NCI-H2196 (cell line): Measurements from ENCODE around the gene FAM3B.
A peak's percentile ranks its signal among the peaks of the same experiment; 100 is the strongest.

Experiments used
- DNase-seq: peaks from one replicate; lab custom pipeline; 2025; ENCODE audit not compliant: unreplicated experiment; lab: John Stamatoyannopoulos, UW

FAM3B gene

DNA sequence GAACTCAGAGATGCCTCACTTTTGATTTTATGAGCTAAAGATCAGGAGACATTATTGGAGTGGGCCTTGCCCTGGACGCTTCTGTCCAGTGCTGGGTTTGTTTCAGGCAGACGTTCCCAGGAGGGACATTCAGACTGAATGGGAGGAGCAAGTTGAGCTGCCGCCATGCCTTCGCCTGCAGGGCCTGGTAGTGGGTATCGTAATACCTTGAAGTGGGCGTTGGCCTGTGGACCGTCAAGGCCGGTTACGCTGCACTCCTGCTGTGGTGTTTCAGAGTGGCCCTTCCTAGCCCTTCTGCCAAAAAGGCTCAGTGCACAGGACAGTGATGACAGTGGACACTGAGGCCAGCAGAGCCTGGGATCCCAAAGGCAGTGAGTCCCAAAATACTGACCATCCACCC is 1.6 kb downstream of the FAM3B start:
- peak; percentile 47 for DNase-seq

DNA sequence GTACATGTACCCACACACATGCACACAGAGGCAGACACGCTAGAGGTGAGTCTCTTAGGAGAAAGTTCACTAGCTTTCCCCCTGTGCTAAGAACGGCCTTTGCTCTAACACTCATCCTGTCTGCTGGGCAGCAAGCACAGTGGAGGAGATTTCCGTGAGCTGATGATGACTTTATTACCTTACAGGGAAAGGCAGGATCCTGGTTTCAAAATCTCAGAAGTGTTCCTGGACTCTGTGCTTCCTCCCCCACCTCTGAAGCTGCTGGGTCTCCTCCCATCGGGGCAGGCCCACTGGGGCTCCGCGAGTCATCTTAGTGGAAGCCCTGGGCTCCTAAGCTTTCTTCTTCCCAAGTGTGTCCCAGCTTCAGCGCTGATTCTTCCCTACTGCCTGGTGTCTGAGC is 2.7 kb downstream of the FAM3B start:
- DNase-seq = no peak

DNA sequence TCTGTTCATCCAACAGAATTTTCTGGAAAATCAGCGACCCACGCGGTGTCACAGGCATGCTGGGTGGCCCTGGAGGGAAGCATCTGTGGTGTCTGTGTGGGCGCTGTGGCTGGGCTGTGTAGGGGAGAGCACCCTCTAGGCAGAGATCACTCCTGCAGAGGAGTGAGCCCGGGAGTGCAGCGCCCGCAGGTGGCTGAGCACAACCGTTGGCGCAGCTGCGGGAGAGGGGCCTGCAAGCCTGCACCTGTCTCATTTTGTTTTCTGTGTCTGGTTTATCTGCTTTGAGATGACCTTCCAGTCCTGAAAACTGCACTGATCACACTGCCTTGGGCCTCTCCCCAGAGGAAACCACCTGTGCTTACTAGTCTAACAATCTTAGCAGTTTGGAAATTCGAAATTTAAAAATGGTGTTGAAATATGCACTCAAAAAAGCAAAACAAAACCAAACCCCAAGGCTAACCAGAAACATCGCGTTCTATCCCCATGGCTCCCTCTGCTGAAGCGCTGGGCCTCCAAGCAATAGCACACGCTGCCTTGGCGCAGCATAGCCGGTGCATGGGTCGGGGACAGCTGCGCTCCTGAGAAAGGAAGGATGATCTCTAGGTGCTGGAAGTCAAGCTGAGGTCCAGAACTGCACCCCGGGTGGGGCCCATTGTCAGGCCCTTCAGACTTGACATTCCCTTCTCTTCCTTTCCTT is 4.8 kb downstream of the FAM3B start:
- DNase-seq = peak; percentile 66

DNA sequence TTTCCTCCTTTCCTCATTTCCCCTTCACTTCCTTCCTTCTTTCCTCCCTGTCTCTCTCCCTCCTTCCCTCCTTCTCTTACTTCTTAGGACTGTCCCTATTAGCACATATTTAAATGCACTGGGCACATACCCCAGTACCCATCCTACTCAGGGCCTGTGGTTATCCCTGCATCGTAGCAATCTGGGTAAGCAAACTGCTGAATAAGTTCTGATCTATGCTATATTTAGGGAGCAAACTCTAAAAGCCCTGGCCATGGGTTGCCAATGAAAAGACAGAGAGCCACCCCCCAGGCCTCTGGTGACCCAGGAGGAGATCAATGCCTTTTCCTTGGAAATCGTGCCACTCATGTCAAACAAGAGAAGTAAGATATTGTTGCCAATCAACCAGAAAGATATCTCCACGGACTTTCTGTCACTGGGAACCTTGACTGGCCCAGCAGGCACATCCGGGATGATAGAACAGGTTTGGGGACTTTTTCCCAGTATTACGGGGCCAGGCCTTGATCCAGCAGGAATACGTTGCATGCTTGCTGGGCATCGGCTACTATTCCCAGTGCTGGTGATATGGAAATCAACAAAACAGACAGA is 5.4 kb downstream of the FAM3B start:
- DNase-seq = no peak

DNA sequence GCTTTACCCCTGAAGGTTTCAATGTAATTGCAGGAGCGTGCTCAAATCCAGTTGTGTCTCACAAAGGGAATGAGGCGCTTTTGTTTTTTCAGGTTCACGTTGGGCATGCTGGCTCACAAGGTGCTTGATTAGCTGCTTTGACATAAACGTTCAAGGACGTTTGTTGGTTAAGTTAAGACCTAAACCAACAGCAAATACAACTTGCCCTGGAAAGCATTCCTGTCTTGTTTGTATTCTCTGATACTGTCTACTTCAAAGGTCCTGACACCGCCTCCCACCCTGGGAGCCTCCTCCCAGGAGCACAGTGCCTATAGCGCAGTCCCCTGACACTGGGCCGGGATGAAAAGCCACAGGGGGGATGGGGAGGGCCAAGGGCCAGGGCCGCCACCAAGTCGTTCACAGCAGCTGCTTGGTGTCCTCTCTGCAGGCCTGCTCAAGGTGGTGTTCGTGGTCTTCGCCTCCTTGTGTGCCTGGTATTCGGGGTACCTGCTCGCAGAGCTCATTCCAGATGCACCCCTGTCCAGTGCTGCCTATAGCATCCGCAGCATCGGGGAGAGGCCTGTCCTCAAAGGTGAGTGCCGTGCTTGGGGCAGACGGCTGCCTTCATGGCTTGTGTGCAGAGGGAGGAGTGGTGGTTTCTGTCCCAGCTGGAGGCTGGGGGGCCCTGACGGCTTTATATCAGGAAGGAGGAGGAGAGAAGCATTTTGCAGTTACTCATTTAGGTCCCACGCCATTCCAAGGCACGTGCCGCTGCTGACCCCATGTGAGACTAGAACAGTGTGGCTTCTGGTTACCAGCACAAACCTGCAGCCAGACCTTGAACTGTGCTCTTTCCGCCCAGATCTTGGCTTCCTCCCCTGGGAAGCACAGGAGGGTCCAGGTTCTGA is 6.1 kb downstream of the FAM3B start:
- no peak for DNase-seq

DNA sequence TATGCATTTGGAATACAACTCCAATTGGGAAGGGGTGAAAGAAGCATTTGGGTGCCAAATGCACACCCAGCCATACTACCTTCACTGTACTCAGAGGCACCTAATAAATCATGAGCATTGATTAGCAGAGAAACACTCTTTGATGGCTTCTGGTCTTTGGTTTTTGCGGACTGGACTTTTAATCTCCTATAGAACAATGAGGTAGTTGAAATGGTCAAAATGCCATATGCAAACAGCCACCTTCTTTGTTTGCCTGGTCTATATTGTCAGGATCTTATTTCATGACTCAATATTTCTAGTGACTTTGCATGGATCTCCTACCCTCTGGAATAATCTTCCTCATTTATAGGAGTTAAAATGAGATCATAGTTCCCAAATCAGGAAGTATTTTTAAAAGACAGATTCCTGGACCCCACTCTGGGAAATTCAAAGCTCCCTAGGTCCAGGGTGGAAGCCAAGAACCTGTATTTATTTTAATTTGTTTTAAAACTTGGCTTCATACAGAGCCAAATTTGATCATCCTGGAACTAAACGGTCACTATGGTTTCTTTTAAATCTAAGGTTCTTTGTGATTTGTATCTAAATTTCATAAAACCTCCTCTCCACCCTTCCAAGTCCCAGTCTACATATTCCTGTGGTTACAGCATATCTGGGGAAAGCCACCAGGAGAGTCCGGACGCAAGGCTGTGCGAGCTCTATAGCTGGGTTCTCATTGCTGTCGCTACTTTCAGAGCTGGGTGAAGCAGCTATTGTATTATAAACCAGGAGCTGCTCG is 8.7 kb downstream of the FAM3B start:
- DNase-seq = no peak

DNA sequence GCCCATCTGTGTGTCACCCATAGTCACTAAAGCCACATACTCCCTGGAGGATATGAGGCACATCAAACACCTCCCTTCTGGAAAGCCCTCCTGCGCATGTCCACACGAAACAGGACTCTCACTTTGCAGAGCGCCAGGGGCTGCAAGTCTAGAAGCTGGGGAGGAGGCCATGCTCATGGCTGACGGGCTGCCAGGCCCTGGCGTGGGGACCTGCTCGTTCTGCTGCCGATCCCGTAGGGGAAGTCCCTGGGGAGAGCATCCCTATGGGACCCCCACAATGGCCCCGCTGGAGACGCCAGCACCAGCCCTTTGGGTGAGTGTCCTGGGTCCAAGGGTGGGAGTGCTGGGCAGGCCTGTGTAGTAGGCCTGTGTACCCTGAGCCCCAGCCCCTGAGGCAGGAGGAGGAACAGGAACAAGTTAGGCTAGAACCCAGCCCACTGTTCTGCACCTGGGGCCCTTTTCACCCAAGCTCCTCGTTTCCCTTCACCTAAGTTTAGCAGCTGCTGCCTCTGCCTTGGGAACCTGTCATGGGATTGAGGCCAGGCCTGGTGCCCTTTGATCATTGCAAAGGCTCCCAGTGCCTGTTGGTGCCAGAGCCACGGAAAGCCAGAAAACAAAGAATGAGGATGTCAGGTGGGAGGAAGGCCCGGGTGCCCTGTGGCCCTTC is 9.9 kb downstream of the FAM3B start:
- DNase-seq = peak; percentile 52

DNA sequence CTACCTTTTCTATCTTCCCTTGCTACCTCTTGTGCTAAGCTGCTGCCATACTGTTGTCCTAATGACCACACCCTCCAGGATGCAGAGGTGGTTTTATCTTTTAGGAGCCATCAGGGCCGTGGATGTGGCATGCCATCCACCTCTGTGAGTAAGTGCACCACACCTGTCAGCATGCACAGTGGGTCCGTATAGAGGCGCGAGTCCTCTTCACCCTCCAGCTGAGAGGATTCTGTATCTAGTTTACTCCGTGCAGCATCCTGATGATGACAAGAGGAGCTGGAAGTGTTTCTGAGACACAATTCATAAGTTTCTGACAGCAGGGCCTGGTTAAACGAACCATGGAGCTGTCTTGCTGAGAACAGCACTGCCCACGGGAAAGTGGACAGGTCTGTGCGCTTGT is 11.2 kb downstream of the FAM3B start:
- DNase-seq = no peak

DNA sequence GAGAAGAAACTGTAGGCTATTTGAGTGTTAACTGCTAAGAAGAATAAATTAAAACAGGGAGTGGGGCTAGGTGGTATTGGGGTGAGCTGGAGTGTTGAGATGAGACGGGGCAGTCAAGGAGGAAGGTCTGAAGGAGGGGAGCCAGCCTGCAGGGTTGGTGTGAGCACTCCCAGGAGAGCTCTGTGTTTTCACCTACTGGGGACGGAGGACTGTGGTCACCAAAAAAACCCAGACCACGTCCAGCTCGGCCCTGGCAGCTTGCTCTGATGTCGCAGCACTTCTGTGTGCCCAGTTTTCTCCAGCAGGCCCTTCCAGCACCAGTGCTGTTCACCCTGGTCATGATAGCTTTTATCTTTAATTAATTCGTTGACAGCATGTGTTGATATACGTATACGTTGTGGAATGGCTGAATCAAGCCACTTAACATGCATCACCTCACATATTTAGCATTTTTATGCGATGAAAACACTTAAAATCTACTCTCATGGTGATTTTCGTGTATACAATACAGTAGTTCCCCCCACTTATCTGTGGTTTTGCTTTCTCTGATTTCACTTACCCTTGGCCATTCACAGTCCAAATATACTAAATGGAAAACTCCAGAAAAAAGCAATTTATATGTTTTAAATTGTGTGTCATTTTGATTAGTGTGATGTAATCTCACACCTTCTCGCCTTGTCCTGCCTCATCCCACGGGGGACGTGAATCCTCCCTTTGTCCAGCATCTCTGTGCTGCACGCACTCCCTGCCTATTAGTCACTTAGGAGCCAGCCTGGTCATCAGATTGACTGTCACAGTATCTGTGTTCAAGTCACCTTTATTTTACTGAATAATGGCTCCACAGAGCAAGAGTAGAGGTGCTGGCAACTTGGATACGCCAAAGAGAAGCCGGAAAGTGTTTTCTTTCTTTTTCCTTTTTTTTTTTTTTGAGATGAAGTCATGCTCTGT is 12.3 kb downstream of the FAM3B start:
- DNase-seq = no peak

DNA sequence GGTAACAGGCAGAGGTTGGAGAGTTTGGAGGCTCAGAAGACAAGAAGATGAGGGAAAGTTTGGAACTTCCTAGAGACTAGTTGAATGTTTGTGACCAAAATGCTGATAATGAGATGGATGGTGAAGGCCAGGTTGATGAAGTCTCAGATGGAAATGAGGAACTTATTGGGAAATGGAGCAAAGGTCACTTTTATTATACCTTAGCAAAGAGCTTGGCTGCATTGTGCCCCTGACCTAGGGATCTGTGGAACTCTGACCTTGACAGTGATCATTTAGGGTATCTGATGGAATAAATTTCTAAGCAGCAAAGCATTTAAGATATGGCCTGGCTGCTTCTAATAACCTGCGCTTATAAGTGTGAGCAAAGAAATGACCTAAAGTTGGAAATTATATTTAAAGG is 17.2 kb downstream of the FAM3B start:
- no peak for DNase-seq

DNA sequence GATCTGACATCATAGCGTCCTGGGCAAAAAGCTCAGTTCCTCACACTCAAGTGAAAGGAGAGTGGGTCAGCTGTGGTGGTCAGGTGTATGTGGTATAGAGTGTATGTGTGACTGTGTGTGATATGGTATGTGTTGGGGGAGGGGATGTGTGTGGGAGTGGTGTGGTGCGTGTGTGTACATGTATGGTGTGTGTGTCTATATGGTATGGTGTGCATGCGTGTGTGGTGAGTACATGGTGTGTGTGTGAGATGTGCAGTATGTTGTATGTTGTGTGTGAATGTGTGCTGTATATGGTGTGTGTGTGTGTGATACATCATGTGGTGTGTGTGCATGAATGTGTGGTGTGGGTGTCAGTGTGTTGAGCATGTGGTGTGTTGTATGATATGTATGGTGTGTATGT is 20.9 kb downstream of the FAM3B start:
- no peak for DNase-seq

DNA sequence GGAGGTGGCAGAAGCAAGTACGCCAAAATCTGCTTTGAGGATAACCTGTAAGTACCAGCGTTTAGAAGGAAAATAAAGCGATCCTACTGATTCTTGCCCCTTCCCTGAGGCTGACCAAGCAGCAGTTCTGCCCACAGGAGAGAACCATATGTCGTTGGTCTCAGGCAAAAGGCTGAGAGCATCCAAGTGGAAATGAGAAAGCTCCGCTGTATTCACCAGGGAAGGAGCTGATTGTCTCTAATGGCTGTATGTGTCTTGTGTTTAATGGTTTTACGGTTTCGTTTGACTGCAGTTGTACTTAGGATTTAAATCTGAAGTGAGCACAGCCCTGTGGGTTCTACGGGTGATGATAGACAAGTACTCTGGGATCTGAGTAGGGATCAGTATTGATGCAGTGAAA is 21.9 kb downstream of the FAM3B start:
- DNase-seq = no peak

DNA sequence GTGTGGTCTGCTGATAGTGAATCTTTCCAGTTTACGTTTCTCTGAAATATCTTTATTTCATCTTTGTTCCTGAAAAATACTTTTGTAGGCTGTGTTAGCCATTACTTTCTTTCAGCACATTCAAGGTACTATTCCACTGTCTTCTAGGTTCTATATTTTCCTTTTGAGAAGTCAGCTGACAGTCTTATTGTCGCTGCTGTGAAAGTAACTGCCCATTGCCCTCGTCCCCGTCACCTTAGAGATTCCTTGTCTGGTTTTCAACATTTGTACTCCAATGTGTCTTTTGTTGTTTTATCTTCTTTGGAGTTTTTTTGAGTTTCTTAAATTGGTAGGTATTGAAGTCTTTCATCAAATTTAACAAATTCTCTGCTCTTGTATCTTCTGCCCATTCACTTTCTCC is 25.4 kb downstream of the FAM3B start:
- DNase-seq = no peak

DNA sequence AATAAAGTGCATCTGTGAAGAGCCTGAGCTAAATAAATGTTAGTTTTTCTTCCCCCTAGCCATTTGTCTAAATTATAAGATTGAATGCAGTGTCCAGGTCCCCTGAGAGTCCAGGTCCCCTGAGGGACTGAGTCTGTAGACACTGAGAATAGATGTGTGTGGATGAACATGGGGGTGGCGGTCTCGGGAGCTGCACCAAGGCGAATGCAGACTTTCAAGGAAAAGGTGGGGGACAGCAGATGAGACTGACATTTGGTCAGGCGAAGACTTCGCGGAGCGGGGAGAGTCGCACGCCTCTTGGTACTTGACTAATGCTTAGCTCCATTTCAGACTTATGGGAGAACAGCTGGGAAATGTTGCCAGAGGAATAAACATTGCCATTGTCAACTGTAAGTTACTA is 27.5 kb downstream of the FAM3B start:
- DNase-seq = no peak

DNA sequence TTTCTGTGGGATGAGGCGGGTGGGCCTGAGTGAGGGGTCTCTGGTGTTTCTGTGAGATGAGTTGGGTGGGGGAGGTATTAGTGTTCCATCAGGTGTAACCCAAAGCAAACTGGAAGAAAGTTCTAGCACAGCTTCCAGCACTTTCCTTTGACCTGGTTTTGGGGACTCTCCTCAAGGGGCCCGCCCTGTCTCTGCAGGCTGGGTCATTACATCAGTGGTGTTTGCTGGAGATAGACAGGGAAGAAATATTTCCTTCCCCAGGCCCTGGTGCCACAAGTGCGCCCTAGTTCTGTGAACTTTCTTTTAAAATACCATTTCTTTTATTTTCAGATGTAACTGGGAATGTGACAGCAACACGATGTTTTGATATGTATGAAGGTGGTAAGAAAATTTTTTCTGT is 28.8 kb downstream of the FAM3B start:
- DNase-seq = no peak

DNA sequence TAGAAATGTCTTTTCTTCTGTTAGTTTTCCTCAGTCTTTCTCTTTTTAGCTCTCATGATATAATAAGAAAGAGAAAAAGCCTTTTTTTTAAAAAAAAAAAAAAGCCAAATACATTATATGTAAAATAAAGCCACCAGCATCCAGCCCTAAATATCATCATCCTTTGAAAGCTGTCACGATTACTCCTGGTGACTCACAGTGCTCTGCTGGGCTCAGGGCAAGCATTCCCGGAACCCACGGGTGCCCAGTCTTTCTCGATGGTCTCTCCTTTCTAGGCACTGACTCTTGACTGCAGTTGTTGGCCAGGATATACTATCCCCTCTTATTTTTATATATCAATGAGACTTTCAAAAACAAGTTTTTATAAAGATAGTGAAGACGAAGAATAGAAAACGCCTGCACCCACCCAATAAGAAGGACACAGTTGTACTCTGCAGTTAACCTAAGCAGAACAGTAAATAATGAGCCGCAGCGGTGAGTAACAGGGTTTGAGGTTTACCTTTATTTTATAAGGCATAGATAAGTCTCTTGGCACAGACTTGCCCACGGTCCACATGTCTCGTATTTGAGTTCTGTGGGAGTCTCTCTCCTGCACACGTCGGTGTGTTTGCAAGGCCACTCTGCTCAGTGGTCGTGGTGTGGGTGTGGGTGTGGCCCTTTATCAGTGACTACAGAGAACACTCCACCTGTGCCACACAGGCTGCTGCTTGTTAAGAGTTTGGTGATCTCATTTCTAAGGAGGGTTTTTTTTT is 29.5 kb downstream of the FAM3B start:
- no peak for DNase-seq

DNA sequence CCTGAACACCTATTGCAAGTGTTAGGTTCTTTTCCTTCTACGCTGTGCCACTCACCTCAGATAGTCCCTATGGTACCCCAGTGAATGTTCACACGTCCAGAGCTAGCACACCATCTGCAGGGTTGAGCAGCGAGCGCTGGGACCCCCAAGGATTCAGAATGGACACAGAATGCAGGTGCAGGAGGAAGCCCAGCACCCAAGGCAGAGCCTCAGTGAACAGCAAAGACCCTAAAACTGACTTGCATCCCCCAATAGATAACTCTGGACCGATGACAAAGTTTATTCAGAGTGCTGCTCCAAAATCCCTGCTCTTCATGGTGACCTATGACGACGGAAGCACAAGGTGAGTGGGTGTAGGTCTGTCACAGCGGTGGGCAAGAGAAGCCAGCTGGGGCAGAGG is 30.2 kb downstream of the FAM3B start:
- no peak for DNase-seq

DNA sequence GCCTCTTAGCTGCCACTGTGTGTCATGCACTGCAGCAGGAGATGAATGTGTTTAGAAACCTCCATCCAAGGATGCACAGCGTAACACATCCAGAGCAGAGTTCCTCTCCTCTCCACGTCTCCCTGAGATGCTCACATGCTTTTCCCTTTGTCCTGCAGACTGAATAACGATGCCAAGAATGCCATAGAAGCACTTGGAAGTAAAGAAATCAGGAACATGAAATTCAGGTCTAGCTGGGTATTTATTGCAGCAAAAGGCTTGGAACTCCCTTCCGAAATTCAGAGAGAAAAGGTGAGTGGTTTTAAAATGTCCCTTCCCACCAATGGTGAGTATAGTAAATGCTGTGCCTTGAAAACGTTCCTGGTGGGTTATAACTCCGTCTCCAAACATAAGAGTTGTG is 31.8 kb downstream of the FAM3B start:
- no peak for DNase-seq

DNA sequence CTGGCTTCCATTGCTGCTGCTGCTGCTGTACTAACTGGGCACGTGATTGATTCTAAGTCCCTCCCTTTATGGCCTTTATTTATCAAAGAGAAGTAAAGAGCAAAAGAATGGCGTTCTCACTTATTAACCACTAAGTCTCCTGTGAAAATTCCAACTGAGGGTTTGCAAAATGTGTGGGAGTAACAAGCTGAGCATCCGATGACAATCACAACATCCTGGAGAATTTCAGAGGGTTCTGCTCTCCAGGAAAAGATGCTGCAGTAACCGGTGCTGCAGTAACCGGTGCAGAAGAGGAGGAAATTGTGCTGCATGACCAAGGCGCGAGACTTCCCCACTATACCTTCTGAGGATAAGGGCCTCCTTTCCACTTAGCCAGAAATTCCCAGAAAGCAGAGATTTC is 32.5 kb downstream of the FAM3B start:
- no peak for DNase-seq
